ENCODE data around the gene ISG20L2.

DNA sequence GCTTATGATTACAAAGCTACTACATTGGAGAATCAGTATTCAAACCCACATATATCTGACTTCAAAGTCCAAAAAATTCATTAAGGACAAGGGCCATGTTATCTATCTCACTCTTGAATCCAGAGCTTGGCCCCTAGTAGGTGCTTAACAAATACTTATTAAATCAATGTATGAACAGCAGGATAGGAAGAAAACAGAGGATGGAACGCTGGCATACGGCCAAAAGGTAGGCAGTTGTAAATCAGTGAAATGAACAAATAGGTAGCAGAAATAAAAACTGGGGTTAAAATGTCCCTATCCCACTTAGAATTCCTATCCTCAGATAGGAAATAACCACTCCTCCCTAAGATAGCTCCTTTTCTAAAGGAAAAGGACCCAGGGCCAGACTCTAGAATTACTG lies 10.3 kb upstream of the ISG20L2 start:
- TF ChIP-seq, protein P1, sequence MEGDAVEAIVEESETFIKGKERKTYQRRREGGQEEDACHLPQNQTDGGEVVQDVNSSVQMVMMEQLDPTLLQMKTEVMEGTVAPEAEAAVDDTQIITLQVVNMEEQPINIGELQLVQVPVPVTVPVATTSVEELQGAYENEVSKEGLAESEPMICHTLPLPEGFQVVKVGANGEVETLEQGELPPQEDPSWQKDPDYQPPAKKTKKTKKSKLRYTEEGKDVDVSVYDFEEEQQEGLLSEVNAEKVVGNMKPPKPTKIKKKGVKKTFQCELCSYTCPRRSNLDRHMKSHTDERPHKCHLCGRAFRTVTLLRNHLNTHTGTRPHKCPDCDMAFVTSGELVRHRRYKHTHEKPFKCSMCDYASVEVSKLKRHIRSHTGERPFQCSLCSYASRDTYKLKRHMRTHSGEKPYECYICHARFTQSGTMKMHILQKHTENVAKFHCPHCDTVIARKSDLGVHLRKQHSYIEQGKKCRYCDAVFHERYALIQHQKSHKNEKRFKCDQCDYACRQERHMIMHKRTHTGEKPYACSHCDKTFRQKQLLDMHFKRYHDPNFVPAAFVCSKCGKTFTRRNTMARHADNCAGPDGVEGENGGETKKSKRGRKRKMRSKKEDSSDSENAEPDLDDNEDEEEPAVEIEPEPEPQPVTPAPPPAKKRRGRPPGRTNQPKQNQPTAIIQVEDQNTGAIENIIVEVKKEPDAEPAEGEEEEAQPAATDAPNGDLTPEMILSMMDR (IDR thresholded peaks at IDR 0.05) = no peak
- no peak for TF ChIP-seq POLR2AphosphoS5 (IDR thresholded peaks at IDR 0.05)

Data from prostate gland (tissue), 2 donors.